Keratinocyte (primary cell): ENCODE measurements around the gene TIMD4.

Experiments used
- CTCF ChIP-seq, 3 experiments: IDR thresholded peaks in 1 of 3; conservative IDR thresholded peaks in 1 of 3; optimal IDR thresholded peaks in 1 of 3; 2 replicates in 2 of 3; 3 replicates in 1 of 3; pipeline versions ENCODE3 to v1.5.1; 2011; ENCODE audit warnings: low read length in 3 of 3, mild to moderate bottlenecking in 3 of 3, moderate library complexity in 2 of 3, control low read depth in 1 of 3, inconsistent platforms in 1 of 3; ENCODE audit not compliant: insufficient read depth in 2 of 3; ENCODE audit errors: extremely low read depth in 1 of 3
- EZH2 ChIP-seq: IDR thresholded peaks from one replicate; pipeline ENCODE4 v1.6.1; 2012; ENCODE audit warnings: inconsistent platforms, mild to moderate bottlenecking, low read length, moderate library complexity

DNA sequence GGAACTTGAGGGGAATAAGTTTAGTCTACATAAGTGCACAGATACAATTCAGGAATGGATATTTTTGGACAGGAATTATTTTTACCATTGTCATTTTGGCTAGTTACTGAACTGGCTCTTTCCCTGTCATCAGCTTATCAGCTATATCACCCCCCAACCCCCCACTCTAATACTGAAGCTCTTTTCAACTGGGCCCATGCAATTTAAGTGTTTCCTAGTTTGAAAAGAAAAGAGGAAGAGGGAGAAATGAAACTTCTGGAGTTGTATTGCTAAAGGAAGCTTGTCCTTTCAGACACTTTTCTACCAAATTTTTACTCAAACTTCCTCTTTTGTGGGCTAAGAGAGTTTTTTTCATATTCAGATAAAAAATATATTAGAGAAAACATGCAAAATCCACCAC, 18.5 kb upstream of the TIMD4 start:
- no peak for TF ChIP-seq CTCF (optimal IDR thresholded peaks at IDR 0.05 in 1 of 3, IDR thresholded peaks at IDR 0.05 in 1 of 3, conservative IDR thresholded peaks at IDR 0.05 in 1 of 3; ENCODE audit: extremely low read depth in 1 of 3, insufficient read depth in 2 of 3, low read length in 3 of 3)
- no peak for TF ChIP-seq EZH2
